Ishikawa (cell line): ENCODE measurements around the gene RBMS3.

Experiments
- CEBPB ChIP-seq: IDR thresholded peaks from 2 replicates; pipeline ENCODE4 v1.6.1; 2012
- CREB1 ChIP-seq: IDR thresholded peaks from 2 replicates; pipeline ENCODE4 v1.6.1; 2012; ENCODE audit warnings: low read depth
- EGR1 ChIP-seq: IDR thresholded peaks from 2 replicates; pipeline ENCODE4 v1.6.1; 2012
- EP300 ChIP-seq: IDR thresholded peaks from 2 replicates; pipeline ENCODE4 v1.6.1; 2012; ENCODE audit warnings: borderline replicate concordance
- FOXM1 ChIP-seq: IDR thresholded peaks from 2 replicates; pipeline ENCODE4 v1.6.1; 2012; ENCODE audit warnings: low read depth, borderline replicate concordance
- NFIC ChIP-seq: IDR thresholded peaks from 2 replicates; pipeline ENCODE4 v1.6.1; 2012
- RAD21 ChIP-seq: IDR thresholded peaks from 2 replicates; pipeline ENCODE4 v1.6.1; 2012; ENCODE audit warnings: low read depth
- TAF1 ChIP-seq: IDR thresholded peaks from 2 replicates; pipeline ENCODE4 v1.6.1; 2012; ENCODE audit warnings: low read depth, mild to moderate bottlenecking
- TCF12 ChIP-seq: IDR thresholded peaks from 2 replicates; pipeline ENCODE4 v1.6.1; 2012; ENCODE audit warnings: low read depth
- TEAD4 ChIP-seq: IDR thresholded peaks from 2 replicates; pipeline ENCODE4 v1.6.1; 2012
- YY1 ChIP-seq: IDR thresholded peaks from 2 replicates; pipeline ENCODE4 v1.6.1; 2012; ENCODE audit warnings: low read depth
- TF ChIP-seq, protein P1 (sequence below): IDR thresholded peaks from 2 replicates; pipeline ENCODE4 v1.6.1; 2012; ENCODE audit warnings: low read depth, mild to moderate bottlenecking
- TF ChIP-seq, protein P2 (sequence below): IDR thresholded peaks from 2 replicates; pipeline ENCODE4 v1.6.1; 2012
- TF ChIP-seq, protein P3 (sequence below): IDR thresholded peaks from 2 replicates; pipeline ENCODE4 v1.6.1; 2012

DNA sequence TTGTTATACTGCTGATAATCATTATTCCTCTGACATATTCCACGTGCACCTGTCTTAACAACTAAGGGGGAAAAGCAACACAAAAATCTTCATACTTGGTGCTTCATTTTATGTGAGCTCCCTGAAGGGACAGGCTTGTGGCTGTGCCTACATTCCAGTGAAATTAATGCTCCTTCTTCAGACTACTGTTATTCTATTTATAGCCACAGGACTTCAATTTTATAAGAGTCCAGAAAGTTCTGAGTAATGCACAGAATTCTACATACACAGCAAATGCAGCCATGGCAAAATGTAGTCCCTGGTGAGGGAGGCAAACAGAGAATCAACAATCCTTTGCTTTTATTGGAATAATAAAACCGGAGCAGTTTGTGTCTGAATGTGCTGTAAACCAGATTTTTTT, 417.1 kb downstream of the RBMS3 start:
- TF ChIP-seq, protein P1, sequence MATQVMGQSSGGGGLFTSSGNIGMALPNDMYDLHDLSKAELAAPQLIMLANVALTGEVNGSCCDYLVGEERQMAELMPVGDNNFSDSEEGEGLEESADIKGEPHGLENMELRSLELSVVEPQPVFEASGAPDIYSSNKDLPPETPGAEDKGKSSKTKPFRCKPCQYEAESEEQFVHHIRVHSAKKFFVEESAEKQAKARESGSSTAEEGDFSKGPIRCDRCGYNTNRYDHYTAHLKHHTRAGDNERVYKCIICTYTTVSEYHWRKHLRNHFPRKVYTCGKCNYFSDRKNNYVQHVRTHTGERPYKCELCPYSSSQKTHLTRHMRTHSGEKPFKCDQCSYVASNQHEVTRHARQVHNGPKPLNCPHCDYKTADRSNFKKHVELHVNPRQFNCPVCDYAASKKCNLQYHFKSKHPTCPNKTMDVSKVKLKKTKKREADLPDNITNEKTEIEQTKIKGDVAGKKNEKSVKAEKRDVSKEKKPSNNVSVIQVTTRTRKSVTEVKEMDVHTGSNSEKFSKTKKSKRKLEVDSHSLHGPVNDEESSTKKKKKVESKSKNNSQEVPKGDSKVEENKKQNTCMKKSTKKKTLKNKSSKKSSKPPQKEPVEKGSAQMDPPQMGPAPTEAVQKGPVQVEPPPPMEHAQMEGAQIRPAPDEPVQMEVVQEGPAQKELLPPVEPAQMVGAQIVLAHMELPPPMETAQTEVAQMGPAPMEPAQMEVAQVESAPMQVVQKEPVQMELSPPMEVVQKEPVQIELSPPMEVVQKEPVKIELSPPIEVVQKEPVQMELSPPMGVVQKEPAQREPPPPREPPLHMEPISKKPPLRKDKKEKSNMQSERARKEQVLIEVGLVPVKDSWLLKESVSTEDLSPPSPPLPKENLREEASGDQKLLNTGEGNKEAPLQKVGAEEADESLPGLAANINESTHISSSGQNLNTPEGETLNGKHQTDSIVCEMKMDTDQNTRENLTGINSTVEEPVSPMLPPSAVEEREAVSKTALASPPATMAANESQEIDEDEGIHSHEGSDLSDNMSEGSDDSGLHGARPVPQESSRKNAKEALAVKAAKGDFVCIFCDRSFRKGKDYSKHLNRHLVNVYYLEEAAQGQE = no peak
- TF ChIP-seq YY1 = no peak
- no peak for TF ChIP-seq EP300
- no peak for TF ChIP-seq NFIC
- TF ChIP-seq RAD21 = no peak
- no peak for TF ChIP-seq CREB1
- TF ChIP-seq, protein P2, sequence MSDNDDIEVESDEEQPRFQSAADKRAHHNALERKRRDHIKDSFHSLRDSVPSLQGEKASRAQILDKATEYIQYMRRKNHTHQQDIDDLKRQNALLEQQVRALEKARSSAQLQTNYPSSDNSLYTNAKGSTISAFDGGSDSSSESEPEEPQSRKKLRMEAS = no peak
- TF ChIP-seq TAF1 = no peak
- no peak for TF ChIP-seq EGR1
- no peak for TF ChIP-seq CEBPB
- TF ChIP-seq TEAD4 = no peak
- no peak for TF ChIP-seq TCF12
- TF ChIP-seq FOXM1 = no peak
- TF ChIP-seq, protein P3, sequence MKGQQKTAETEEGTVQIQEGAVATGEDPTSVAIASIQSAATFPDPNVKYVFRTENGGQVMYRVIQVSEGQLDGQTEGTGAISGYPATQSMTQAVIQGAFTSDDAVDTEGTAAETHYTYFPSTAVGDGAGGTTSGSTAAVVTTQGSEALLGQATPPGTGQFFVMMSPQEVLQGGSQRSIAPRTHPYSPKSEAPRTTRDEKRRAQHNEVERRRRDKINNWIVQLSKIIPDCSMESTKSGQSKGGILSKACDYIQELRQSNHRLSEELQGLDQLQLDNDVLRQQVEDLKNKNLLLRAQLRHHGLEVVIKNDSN = no peak
